Measurements from ENCODE around the gene RIOX2. TPM values are rescaled to one million over a fixed set of nuclear protein-coding genes. Genes with fewer than 3 reads are reported as not detected.

The RIOX2 gene
- total and polyA plus RNA-seq, 2 of the 13 experiments (the other 11 are each of a cell fraction or from before 2014, with no cell fraction given) = 19.9 to 43.3 TPM

DNA sequence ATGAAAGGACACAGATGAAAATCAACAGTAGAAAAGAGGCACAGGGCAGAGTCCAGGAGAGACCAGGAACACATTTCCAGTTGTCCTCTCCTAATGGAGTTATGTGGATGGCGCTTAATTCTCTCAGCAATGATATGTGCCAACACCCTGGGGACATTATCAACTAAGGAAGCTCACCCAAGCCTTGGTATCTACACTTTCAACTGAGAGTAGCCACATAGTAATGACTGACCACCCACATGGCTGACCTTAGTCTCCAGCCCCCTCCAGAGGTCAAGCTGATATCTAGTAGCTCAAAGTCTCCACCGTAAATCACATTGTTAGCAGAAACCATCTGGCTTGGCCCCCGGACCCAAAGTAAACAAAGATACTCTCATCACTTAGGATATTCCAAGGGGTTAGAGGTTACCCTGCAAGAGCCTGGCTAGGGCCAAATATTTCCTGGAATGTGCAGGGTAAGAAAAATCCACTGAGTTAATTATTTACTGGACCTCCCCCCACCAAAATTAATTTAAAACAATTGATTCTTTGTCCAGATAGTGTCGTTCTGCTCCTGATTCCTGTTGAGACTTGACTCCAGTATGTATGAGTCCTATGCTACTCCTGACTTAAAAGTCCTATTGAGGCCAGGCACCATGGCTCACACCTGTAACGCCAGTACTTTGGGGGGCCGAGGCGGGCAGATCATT is 38.1 kb upstream of the RIOX2 start (continued):
- TF ChIP-seq PLSCR1 (CRISPR knock-in tag; IDR thresholded peaks at IDR 0.05; ENCODE audit: borderline replicate concordance) (no peak), ZNF335 (CRISPR knock-in tag; IDR thresholded peaks at IDR 0.05) (no peak), ZSCAN25 (CRISPR knock-in tag; IDR thresholded peaks at IDR 0.05) (no peak), KAT7 (CRISPR knock-in tag; IDR thresholded peaks at IDR 0.05; ENCODE audit: borderline replicate concordance) (no peak), ZMYM2 (CRISPR knock-in tag; IDR thresholded peaks at IDR 0.05) (peak; percentile 98), PTBP1 (IDR thresholded peaks at IDR 0.05; ENCODE audit: low read depth, low read length, poor library complexity, severe bottlenecking) (no peak), ZNF709 (CRISPR knock-in tag; IDR thresholded peaks at IDR 0.05) (no peak), SOX5 (CRISPR knock-in tag; IDR thresholded peaks at IDR 0.05; ENCODE audit: borderline replicate concordance) (peak; percentile 86), CEBPG (CRISPR knock-in tag; IDR thresholded peaks at IDR 0.05) (peak; percentile 44; the same call in 1 of the 2 replicates), RAD51 (IDR thresholded peaks at IDR 0.05; ENCODE audit: borderline replicate concordance) (no peak), ZBTB46 (CRISPR knock-in tag; IDR thresholded peaks at IDR 0.05; ENCODE audit: borderline replicate concordance) (no peak), REPIN1 (CRISPR knock-in tag; IDR thresholded peaks at IDR 0.05; ENCODE audit: borderline replicate concordance, low read depth) (peak; percentile 86; the same call in 1 of the 2 replicates), ZNF644 (CRISPR knock-in tag; IDR thresholded peaks at IDR 0.05; ENCODE audit: low read depth) (peak; percentile 55), MXI1 (IDR thresholded peaks at IDR 0.05; ENCODE audit: borderline replicate concordance, low read depth, low read length) (peak; percentile 35; the same call in 1 of the 3 replicates), ZNF432 (CRISPR knock-in tag; IDR thresholded peaks at IDR 0.05; ENCODE audit: borderline replicate concordance) (no peak)
- TF ChIP-seq, protein P1, sequence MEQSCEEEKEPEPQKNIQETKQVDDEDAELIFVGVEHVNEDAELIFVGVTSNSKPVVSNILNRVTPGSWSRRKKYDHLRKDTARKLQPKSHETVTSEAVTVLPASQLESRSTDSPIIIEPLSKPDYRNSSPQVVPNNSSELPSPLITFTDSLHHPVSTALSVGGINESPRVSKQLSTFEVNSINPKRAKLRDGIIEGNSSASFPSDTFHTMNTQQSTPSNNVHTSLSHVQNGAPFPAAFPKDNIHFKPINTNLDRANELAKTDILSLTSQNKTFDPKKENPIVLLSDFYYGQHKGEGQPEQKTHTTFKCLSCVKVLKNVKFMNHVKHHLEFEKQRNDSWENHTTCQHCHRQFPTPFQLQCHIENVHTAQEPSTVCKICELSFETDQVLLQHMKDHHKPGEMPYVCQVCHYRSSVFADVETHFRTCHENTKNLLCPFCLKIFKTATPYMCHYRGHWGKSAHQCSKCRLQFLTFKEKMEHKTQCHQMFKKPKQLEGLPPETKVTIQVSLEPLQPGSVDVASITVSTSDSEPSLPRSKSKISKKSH (CRISPR knock-in tag; IDR thresholded peaks at IDR 0.05; ENCODE audit: borderline replicate concordance) = no peak
- TF ChIP-seq, protein P2, sequence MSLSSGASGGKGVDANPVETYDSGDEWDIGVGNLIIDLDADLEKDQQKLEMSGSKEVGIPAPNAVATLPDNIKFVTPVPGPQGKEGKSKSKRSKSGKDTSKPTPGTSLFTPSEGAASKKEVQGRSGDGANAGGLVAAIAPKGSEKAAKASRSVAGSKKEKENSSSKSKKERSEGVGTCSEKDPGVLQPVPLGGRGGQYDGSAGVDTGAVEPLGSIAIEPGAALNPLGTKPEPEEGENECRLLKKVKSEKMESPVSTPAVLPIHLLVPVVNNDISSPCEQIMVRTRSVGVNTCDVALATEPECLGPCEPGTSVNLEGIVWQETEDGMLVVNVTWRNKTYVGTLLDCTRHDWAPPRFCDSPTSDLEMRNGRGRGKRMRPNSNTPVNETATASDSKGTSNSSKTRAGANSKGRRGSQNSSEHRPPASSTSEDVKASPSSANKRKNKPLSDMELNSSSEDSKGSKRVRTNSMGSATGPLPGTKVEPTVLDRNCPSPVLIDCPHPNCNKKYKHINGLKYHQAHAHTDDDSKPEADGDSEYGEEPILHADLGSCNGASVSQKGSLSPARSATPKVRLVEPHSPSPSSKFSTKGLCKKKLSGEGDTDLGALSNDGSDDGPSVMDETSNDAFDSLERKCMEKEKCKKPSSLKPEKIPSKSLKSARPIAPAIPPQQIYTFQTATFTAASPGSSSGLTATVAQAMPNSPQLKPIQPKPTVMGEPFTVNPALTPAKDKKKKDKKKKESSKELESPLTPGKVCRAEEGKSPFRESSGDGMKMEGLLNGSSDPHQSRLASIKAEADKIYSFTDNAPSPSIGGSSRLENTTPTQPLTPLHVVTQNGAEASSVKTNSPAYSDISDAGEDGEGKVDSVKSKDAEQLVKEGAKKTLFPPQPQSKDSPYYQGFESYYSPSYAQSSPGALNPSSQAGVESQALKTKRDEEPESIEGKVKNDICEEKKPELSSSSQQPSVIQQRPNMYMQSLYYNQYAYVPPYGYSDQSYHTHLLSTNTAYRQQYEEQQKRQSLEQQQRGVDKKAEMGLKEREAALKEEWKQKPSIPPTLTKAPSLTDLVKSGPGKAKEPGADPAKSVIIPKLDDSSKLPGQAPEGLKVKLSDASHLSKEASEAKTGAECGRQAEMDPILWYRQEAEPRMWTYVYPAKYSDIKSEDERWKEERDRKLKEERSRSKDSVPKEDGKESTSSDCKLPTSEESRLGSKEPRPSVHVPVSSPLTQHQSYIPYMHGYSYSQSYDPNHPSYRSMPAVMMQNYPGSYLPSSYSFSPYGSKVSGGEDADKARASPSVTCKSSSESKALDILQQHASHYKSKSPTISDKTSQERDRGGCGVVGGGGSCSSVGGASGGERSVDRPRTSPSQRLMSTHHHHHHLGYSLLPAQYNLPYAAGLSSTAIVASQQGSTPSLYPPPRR (CRISPR knock-in tag; IDR thresholded peaks at IDR 0.05; ENCODE audit: borderline replicate concordance) = peak; percentile 83
- TF ChIP-seq, protein P3, sequence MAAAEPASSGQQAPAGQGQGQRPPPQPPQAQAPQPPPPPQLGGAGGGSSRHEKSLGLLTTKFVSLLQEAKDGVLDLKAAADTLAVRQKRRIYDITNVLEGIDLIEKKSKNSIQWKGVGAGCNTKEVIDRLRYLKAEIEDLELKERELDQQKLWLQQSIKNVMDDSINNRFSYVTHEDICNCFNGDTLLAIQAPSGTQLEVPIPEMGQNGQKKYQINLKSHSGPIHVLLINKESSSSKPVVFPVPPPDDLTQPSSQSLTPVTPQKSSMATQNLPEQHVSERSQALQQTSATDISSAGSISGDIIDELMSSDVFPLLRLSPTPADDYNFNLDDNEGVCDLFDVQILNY (CRISPR knock-in tag; conservative IDR thresholded peaks at IDR 0.05) = no peak

Data from HepG2 (cell line).